A673 (cell line): Measurements from ENCODE around the gene RAD51C. TPM values are rescaled to one million over a fixed set of nuclear protein-coding genes. Genes with fewer than 3 reads are reported as not detected.
"Not testable (repeated sequence)": the region's sequence is repeated elsewhere in the genome, so short reads cannot be mapped to it uniquely, and the experiment has no call there.

ENCODE experiments used
- BruUV-seq: library from RNA; stranded (reverse); fragments of 400-500 nt; replicated peaks from 2 replicates; lab custom pipeline; 2021; lab: Mats Ljungman, UMichigan
- CTCF ChIA-PET: fragments of 300-600 bp; sonication (Branson Sonifier 250); formaldehyde crosslinking; loops from one replicate; lab custom pipeline; 2022; ENCODE audit warnings: antibody characterized with exemption; lab: Charles Lee
- POLR2A ChIA-PET: fragments of 300-600 bp; sonication (Branson Sonifier 250); formaldehyde crosslinking; loops from one replicate; lab custom pipeline; 2022; ENCODE audit warnings: antibody characterized with exemption; ENCODE audit not compliant: low non-redundant PET; lab: Charles Lee
- DNase-seq: peaks from one replicate; pipeline ENCODE4 v3.0.0-alpha.2; 2015; ENCODE audit warnings: low spot score
- H3K27ac ChIP-seq: fragments of 200-600 bp; sonication (generic); 2 replicates; pipeline ENCODE4 v1.5.1; 2016; ENCODE audit warnings: mixed run types, low read depth, mild to moderate bottlenecking, mixed read lengths, antibody characterized with exemption, low read length; ENCODE audit not compliant: poor library complexity, severe bottlenecking
- H3K27me3 ChIP-seq: fragments of 200-600 bp; sonication (generic); replicated peaks from 2 replicates; pipeline ENCODE4 v1.6.1; 2017; ENCODE audit warnings: mixed run types, low read depth, mild to moderate bottlenecking, mixed read lengths, antibody characterized with exemption, low read length; ENCODE audit not compliant: insufficient read depth, poor library complexity
- H3K36me3 ChIP-seq: fragments of 200-600 bp; sonication (generic); 2 replicates; pipeline ENCODE4 v1.6.1; 2016; ENCODE audit warnings: mixed run types, mild to moderate bottlenecking, mixed read lengths, antibody characterized with exemption, low read length; ENCODE audit not compliant: insufficient read depth, poor library complexity, severe bottlenecking
- H3K4me1 ChIP-seq: fragments of 200-600 bp; sonication (generic); 2 replicates; pipeline ENCODE4 v1.6.1; 2017; ENCODE audit warnings: mixed run types, mild to moderate bottlenecking, mixed read lengths, antibody characterized with exemption, low read length; ENCODE audit not compliant: insufficient read depth, poor library complexity, severe bottlenecking
- H3K4me3 ChIP-seq: fragments of 200-600 bp; sonication (generic); 2 replicates; pipeline ENCODE4 v1.5.1; 2016; ENCODE audit warnings: low read depth, mixed run types, mild to moderate bottlenecking, mixed read lengths, low read length; ENCODE audit not compliant: poor library complexity, severe bottlenecking
- H3K9me3 ChIP-seq: fragments of 200-600 bp; sonication (generic); 2 replicates; pipeline ENCODE4 v1.6.1; 2016; ENCODE audit warnings: mixed run types, low read depth, mild to moderate bottlenecking, mixed read lengths, antibody characterized with exemption, low read length; ENCODE audit not compliant: poor library complexity, severe bottlenecking
- EZH2 ChIP-seq: fragments of 200-600 bp; sonication (generic); IDR thresholded peaks from 2 replicates; pipeline ENCODE4 v1.6.1; 2017; ENCODE audit warnings: borderline replicate concordance, low read depth, mild to moderate bottlenecking, mixed read lengths, antibody characterized with exemption, low read length; ENCODE audit not compliant: poor library complexity, severe bottlenecking
- intact Hi-C: fragments of 100-400 bp; cut with micrococcal nuclease; formaldehyde crosslinking; loops from one replicate; pipeline ENCODE4 v1.10.0; 2022; ENCODE audit not compliant: unreplicated experiment
- total RNA-seq: library from RNA; stranded (reverse); gene quantifications from 2 replicates; pipeline ENCODE4 v1.2.3, GENCODE V29; 2021
- TF ChIP-seq, protein P1 (sequence below): fragments of 300-800, 200-600 bp; sonication (generic); conservative IDR thresholded peaks from 2 replicates; pipeline ENCODE4 v1.5.1; 2017; ENCODE audit warnings: low read depth, mild to moderate bottlenecking, antibody characterized with exemption, low read length, moderate library complexity, mixed read lengths

Gene RAD51C
- total RNA-seq, 1 experiment from 2014 or later = 80.4 TPM

DNA sequence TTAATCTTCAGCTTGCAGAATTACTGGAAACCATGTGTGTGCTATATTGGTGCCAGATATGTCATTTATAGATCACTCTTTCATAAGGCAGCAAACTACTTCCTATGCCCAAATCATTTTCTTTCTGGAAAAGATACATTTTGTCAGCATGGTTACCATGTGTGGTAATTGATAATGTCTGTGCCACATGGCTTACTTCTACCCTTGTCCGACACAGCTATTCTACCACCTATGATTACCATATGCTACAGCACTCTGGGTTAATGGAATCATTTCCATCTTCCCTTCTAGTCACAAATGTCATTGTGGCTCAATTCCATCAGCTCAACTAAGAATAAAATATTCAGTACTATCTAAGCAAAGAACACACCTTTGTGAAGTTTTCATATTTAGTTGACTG, 55.3 kb downstream of the RAD51C start:
- H3K4me3 ChIP-seq = no peak overlapping the region
- no peaks in the 10 kb centered on the region for H3K9me3 ChIP-seq
- DNase-seq = no peak
- no TSS peak for BruUV-seq
- ChIA-PET CTCF (no interaction called here), POLR2A (no interaction called here)
- H3K36me3 ChIP-seq = no peaks in the 10 kb centered on the region
- no peaks in the 10 kb centered on the region for H3K4me1 ChIP-seq
- TF ChIP-seq, protein P1, sequence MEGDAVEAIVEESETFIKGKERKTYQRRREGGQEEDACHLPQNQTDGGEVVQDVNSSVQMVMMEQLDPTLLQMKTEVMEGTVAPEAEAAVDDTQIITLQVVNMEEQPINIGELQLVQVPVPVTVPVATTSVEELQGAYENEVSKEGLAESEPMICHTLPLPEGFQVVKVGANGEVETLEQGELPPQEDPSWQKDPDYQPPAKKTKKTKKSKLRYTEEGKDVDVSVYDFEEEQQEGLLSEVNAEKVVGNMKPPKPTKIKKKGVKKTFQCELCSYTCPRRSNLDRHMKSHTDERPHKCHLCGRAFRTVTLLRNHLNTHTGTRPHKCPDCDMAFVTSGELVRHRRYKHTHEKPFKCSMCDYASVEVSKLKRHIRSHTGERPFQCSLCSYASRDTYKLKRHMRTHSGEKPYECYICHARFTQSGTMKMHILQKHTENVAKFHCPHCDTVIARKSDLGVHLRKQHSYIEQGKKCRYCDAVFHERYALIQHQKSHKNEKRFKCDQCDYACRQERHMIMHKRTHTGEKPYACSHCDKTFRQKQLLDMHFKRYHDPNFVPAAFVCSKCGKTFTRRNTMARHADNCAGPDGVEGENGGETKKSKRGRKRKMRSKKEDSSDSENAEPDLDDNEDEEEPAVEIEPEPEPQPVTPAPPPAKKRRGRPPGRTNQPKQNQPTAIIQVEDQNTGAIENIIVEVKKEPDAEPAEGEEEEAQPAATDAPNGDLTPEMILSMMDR = no peak
- TF ChIP-seq EZH2 = no peak
- H3K27me3 ChIP-seq = no peaks in the 10 kb centered on the region
- no peak overlapping the region for H3K27ac ChIP-seq
- intact Hi-C loops = no loop called here

DNA sequence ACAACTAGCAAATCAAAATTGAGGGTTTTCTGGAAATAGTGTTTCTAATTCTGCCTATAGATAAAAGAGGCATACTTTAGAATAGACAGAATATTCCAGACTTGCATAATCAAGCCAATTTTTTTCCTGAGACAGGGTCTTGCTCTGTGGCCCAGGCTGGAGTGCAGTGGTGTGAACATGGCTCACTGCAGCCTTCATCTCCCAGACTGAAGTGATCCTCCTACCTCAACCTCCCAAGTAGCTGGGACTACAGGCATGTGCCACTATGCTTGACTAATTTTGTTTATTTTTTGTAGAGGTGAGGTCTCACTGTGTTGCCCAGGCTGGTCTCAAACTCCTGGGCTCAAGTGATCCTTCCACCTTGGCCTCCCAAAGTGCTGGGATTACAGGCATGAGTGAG, 57.2 kb downstream of the RAD51C start:
- H3K4me1 ChIP-seq, BruUV-seq, H3K36me3 ChIP-seq, H3K4me3 ChIP-seq, H3K9me3 ChIP-seq, H3K27me3 ChIP-seq, H3K27ac ChIP-seq, POLR2A ChIA-PET, DNase-seq, intact Hi-C loops, CTCF ChIA-PET: not testable (repeated sequence)

DNA sequence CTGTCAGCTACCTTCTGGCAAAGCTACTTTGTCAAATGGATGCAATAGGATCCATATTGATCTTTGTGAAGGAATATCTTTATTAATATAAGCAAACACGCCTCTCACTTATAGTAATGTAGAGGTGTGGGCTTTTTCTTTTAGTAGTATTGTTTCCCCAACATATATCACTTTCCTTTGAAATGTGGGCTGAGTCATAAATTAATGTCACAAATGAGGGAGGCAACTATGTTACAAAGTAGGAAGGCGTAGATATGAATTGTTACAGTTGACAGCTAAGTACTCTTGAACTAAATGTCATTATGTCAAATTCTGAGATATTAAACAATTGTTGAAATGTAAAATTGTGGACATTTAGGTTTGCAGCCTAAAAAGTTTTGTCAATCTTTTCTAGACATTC, 60.6 kb downstream of the RAD51C start:
- no peak for DNase-seq
- H3K9me3 ChIP-seq = no peaks in the 10 kb centered on the region
- no peak for TF ChIP-seq EZH2
- TF ChIP-seq, protein P1 = no peak
- ChIA-PET CTCF (no interaction called here), POLR2A (no interaction called here)
- H3K4me1 ChIP-seq = no peaks in the 10 kb centered on the region
- H3K27ac ChIP-seq = no peak overlapping the region
- no peaks in the 10 kb centered on the region for H3K27me3 ChIP-seq
- intact Hi-C loops = no loop called here
- no TSS peak for BruUV-seq
- H3K4me3 ChIP-seq = no peak overlapping the region
- no peaks in the 10 kb centered on the region for H3K36me3 ChIP-seq

DNA sequence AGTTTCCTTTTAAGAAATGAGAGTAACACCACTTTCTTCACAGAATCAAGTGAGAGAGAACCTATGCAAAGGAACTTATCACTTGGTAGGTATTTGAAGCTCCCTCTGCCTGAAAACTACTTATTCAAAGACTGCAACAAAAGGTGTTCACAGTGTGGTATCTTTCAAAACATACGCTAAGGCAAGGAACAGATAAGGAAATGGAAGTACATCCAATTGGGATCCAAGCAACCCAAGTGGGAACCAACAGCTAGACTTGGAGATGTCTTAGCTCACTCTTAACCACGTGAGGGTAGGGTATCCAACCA, 62.8 kb downstream of the RAD51C start:
- no peak for DNase-seq
- intact Hi-C loops = no loop called here
- H3K9me3 ChIP-seq = no peaks in the 10 kb centered on the region
- TF ChIP-seq EZH2 = no peak
- TF ChIP-seq, protein P1 = no peak
- H3K27ac ChIP-seq = no peak overlapping the region
- H3K4me3 ChIP-seq = peak overlapping the region; percentile 90
- H3K4me1 ChIP-seq = peaks cover 3% of the 10 kb centered on the region
- no TSS peak for BruUV-seq
- ChIA-PET CTCF (interaction anchor here (0.5 to 0.8 kb wide), 3 partner anchors 18 to 45 kb away, joined by 3 to 9 read pairs (median 3); no protein-coding TSS in a partner anchor), POLR2A (interaction anchor here (0.6 kb wide), 1 partner anchor 126 kb away, joined by 15 read pairs; no protein-coding TSS in a partner anchor)
- no peaks in the 10 kb centered on the region for H3K27me3 ChIP-seq
- no peaks in the 10 kb centered on the region for H3K36me3 ChIP-seq
